Measurements from ENCODE around the gene YPEL1. TPM values are rescaled to one million over a fixed set of nuclear protein-coding genes. Genes with fewer than 3 reads are reported as not detected.

Gene YPEL1
- total and polyA plus RNA-seq, 2 donors (not counting 1 experiment from before 2014, with no cell fraction given) = 14.9 to 17.0 TPM

Small RNA genes within 50 kb of the gene (small RNA-seq; reads per million reads assigned to genes)
- gene MIR301B (ENCODE audit: insufficient read length, low read depth, low replicate concordance) (not detected), gene RN7SL280P (ENCODE audit: insufficient read length, low read depth, low replicate concordance) (not detected)

Other genes with a start within 250 kb of the YPEL1 start
- 0.89 and 1.3 TPM in 2 replicates for gene RIMBP3C, start 184.3 kb downstream of the YPEL1 start, total RNA-seq
- gene RIMBP3C, start 184.3 kb downstream of the YPEL1 start, polyA plus RNA-seq = 0.10 and 0.22 TPM in 2 replicates
- 28.6 and 30.9 TPM in 2 replicates for gene UBE2L3, start 168.1 kb downstream of the YPEL1 start, total RNA-seq
- 11.8 and 13.5 TPM in 2 replicates for gene UBE2L3, start 168.1 kb downstream of the YPEL1 start, polyA plus RNA-seq
- gene YDJC, start 105.8 kb downstream of the YPEL1 start, total RNA-seq = 46.6 and 48.8 TPM in 2 replicates
- gene YDJC, start 105.8 kb downstream of the YPEL1 start, polyA plus RNA-seq = 55.4 and 82.8 TPM in 2 replicates
- gene CCDC116, start 103.0 kb downstream of the YPEL1 start, total RNA-seq = 0.52 and 0.63 TPM in 2 replicates
- gene CCDC116, start 103.0 kb downstream of the YPEL1 start, polyA plus RNA-seq = 0.29 and 0.55 TPM in 2 replicates
- gene SDF2L1, start 93.5 kb downstream of the YPEL1 start, total RNA-seq = 10.6 and 15.2 TPM in 2 replicates
- 23.5 and 26.4 TPM in 2 replicates for gene SDF2L1, start 93.5 kb downstream of the YPEL1 start, polyA plus RNA-seq
- 71.1 and 80.1 TPM in 2 replicates for gene PPIL2, start 69.8 kb downstream of the YPEL1 start, total RNA-seq
- gene PPIL2, start 69.8 kb downstream of the YPEL1 start, polyA plus RNA-seq = 71.2 and 81.8 TPM in 2 replicates
- 145 and 155 TPM in 2 replicates for gene MAPK1, start 131.9 kb upstream of the YPEL1 start, total RNA-seq
- 24.0 and 27.4 TPM in 2 replicates for gene MAPK1, start 131.9 kb upstream of the YPEL1 start, polyA plus RNA-seq
- 30.0 and 33.1 TPM in 2 replicates for gene PPM1F, start 217.1 kb upstream of the YPEL1 start, total RNA-seq
- gene PPM1F, start 217.1 kb upstream of the YPEL1 start, polyA plus RNA-seq = 13.3 and 18.1 TPM in 2 replicates
- gene TOP3B, start 247.0 kb upstream of the YPEL1 start, total RNA-seq = 103 and 105 TPM in 2 replicates
- gene TOP3B, start 247.0 kb upstream of the YPEL1 start, polyA plus RNA-seq = 75.3 and 77.1 TPM in 2 replicates

All from B cell (primary cell).